GM21526 (cell line): ENCODE data around the gene RIOK2.
"Not testable (repeated sequence)": the region's sequence is repeated elsewhere in the genome, so short reads cannot be mapped to it uniquely, and the experiment has no call there.

Source experiments
- ATAC-seq: cut with Tn5 transposase; IDR thresholded peaks from one replicate; pipeline ENCODE4 v1.9.1; 2021; ENCODE audit warnings: moderate library complexity; ENCODE audit not compliant: unreplicated experiment, low FRiP score

Gene RIOK2

DNA sequence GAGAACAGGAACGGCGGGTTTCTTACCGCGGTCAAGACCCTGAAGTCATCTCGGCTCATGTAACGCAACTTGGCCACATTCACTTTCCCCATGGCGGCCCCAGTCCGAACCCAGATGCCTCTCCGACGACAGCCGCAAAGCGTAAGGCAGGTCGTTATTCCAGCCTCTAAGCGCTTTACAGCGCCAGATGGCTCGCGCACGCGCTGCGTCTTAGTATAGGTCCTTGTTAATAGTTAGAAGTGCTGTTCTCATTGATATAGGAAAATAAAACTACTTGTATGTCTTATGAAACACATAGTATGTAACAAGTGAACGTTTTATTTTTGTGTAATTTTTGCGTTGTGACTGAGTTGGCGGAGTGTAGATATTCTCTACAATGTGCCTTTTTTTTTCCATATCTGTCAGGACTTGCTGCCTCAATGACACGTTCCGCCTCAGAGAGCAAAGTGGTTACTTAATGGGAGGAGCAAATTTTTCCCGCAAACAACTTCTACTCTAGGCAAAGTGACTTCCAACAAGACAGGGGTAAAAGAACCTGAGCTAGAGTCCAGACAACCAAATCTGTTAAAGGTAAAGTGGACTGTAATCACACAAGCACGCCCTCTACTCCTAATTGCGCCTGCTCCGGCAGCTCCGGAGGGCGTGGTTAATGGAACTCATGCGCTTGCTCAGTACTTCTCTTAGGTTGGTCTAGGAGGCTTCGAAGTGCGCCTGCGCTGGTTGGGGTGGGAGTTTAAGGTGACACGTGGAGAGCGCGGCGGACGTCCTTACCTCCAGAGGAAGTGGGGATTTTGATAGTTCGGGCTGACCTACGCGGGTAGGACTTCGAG is at the start of gene RIOK2:
Gene RIOK2, minus strand, starts transcription at position 148 of the 830 bp plus-strand sequence. Its CDS starts 56 bp downstream, at position 92.
- ATAC-seq = peak; percentile 93

DNA sequence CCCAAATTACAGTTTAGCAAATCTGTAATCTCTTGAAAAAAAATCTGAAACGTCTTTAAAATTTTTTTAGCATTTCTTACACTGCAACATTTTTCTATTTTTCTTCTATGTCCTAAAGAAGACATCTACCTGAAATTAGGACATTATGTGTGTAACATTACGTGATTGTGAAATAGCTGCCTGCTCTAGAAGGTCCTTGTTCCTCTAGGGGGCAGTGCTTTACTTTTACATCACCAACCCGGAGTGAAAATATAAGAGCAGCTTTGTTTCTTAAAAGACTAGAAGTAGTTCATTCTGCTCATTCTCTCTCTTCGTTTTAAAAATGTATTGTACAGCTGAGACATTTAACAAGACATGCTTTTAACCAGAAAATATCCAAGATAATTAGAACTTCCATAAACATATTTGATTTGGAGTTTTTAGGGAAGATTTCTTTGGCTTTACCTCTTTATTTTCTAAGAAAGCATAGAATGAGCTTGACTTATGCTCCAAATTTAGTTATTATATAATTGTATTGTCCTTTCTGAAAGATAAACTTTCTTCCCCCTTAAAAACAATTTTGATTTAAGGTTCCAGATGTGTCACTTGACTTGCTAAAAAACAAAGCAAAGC is 48.1 kb upstream of the RIOK2 start:
- ATAC-seq = no peak

DNA sequence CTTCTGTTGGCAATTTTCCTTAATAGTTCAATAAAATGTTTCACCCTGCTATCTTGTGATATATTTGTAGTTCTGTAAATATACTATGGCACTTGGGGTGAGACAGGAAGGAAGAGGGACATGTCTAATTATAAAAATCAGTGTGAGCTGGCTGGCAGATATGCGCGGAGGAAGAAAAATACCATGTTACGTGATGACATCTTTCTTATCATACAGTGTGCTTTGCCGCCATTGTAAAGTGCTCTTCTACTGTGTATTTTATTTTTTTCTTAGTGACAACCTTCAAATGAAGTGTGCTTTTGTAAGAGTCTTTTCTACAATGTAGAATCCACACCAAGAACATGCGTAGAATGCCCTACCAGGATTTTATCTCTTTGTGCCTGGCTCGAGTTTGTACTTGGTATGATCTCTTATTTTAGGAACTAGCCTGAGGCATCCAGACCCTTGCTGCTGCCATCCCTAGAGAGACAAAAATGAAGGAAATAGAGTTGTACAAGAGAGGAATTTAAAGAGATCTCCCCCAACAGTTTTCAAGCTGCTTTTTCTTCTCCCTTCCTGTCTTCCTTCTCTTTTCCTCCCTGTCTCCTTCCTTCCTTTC is 46.7 kb upstream of the RIOK2 start:
- ATAC-seq = no peak

DNA sequence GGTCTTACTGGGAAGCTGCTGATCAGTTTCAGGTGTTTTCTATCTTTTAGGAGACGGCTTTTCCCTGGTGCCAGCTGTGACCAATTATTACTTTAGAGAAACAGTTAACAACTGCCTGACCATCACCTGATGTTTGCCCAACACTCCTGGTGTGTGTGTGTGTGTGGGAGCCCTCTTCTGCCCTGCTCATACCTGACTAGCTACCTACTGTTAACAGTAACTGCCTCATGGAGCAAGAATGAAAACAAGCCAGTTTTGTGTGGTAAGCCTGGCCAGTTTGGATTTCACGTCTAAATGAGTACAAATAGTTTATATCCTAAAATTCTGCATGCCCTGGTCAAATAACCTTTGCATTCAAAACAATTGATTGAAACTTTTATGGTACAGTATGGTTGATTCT is 46.1 kb upstream of the RIOK2 start:
- no peak for ATAC-seq

DNA sequence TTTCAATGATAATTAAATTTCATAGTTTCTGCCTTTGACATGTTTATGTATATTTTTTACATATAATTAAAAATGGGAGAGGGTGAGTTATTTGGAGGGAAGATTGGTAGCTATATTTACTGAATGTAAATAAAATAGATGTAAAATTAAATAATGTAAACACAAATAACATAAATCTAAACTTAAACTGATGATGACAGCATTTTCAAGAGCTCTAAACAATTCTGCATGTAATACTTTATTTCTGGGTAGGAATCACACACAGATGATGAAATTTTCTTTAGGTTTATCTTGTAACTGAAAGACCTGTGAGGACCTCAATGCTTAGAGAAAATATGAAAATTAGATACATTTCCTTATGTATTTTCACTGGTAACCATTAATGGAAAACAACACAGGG is 42.2 kb upstream of the RIOK2 start:
- no peak for ATAC-seq

- ATAC-seq = no peak
Observed at GRCh38 chr5:97224112-97224750, 41.2 kb upstream of the RIOK2 start.

- ATAC-seq = no peak
Observed at GRCh38 chr5:97223596-97223995, 40.5 kb upstream of the RIOK2 start.

DNA sequence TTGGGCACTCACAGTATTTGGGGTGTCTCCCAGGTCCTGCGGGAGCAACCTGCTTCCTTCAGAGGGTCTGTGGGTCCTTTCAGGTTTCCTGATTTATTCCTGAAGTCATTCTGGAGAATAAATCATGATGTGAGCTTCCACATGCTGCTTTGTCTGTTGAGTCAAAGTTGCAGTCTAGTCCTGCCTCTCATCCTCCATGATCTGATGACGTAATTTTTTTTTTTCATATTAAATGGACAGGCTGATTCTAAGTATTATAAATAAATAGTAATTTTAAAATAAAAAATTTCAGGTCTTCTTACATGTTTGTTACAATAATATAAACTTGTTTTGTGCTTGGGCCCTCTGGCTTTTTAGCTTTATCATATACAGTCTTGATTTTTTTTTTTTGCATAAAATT is 26.3 kb upstream of the RIOK2 start:
- no peak for ATAC-seq

- no peak for ATAC-seq
Observed at GRCh38 chr5:97208714-97209113, 25.7 kb upstream of the RIOK2 start.

- no peak for ATAC-seq
Observed at GRCh38 chr5:97208184-97208713, 25.2 kb upstream of the RIOK2 start.

DNA sequence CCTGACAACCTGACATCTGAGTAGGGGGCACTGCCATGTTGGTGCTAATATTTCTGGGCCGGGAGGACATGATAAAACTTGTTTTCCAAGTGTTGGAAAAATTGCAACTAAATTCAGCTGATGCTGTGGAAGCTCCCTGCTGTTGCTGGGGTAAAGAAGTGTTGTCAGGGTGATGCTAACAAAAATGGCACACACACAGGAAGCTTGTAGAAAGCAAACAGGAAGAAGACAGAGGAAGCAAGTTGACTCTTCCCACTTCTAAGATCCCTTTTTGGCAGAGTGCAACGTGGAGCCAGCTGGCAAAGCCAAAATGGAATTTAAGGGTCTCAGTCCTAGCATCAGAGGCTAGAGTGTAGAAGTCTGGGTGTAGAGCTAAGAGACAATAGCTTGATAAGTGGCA is 11.3 kb upstream of the RIOK2 start:
- ATAC-seq = no peak

DNA sequence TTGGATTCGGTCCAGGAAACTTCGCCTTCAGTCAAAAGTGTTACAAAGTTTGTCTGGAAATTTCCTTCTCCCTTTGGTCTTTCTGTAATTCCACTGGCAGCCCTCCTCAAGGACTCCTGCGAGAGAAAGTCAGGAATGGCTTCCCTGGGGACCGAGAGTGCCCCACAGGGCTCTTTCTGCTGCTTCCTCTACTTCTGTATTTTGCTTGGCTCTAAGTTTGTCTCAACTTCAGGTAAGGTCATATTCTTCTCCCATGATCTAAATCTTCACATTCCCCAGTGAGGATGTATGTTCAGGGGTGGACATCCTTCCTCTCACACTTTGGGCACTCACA is 10.3 kb upstream of the RIOK2 start:
- ATAC-seq = no peak

DNA sequence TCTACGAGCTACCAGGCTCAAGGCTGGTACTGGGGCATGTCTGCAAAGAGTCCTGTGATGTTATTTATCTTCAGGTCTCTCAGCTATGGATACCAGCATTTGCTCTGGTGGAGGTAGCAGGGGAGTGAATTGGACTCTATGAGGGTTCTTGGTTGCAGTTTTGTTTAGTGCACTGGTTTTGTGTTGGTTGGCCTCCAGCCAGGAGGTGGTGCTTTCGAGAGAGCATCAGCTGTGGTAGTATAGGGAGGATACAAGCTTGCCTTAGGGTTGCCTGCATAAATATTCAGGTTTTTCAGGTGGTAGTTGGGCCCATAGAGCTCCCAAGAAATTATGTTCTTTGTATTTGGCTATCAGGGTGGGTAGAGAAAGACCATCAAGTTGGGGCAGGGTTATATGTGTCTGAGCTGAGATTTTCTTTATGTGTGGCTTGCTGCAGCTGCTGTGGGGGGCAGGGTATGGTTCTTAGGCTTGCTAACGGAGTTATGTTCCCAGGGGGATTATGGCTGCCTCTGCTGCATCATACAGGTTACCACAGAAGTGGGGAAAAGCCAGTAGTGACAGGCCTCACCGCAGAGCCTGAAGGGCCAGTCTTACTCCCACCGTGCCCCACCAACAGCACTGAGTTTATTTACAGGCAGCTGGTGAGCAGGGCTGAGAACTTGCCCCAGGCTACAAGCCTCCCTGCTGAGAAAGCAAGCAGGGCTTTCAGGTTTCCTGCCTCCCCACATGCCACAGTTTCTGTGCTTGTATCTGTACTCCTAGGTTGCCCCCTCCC is 9.7 kb upstream of the RIOK2 start:
- peak; percentile 69 for ATAC-seq

- no peak for ATAC-seq
Observed at GRCh38 chr5:97191893-97192292, 8.8 kb upstream of the RIOK2 start.

DNA sequence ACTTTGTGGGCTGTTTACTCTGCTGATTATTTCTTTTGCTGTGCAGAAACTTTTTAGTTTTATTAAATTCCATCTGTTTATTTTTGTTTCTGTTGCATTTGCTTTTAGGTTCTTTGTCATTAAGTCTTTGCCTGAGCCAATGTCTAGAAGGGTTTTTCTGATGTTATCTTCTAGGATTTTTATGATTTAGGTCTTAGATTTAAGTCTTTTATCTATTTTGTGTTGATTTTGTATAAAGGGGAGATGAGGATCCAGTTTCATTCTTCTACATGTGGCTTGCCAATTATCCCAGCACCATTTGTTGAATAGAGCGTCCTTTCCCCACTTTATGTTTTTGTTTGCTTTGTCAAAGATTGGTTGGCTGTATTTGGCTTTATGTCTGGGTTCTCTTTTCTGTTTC is 6.5 kb upstream of the RIOK2 start:
- ATAC-seq = not testable (repeated sequence)

GRCh38 chr5:97183930-97184213 is 825 bp upstream of the RIOK2 start:
- ATAC-seq = no peak

GRCh38 chr5:97182571-97183099 is 412 bp downstream of the RIOK2 start:
- no peak for ATAC-seq

DNA sequence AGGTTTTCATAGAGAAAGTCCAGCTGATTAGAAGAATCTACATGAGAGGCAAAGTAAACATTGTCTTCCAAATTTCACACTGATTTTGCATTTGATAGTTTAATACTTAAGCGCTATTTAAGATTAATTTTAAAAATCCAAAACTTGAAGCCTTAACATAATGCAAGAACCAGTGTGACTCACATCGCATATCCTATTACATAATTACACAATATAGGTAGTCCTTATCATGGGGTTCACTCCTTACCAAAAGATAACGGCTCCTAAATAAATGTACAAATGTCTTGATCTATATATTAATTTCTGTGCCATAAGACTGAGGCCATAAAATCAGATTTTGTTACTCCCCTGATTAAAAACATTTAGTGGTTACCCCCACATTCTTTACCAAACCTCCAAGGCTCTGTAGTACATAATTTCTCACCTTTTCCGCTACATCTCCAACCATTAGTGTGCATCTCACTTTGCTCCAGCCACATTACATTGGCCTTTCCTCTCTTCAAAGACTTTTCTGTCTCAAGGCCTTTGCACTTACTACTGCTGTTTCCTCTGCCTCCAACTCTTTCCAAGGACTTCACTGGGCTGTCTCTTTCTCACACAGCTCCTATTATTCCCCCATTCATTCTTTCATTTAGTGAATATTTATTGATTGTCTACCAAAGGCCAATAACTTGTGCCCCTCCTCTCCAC is 1.0 kb downstream of the RIOK2 start:
- ATAC-seq = no peak

DNA sequence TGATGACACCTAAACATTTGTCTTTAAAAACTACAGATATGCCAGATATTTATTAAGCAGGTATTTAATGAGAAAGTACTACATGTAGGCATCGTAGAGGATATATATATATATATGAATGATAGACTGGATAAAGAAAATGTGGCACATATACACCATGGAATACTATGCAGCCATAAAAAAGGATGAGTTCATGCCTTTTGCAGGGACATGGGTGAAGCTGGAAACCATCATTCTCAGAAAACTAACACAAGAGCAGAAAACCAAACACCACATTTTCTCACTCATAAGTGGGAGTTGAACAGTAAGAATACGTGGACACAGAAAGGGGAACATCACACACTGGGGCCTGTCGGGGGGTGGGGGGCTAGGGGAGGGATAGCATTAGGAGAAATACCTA is 3.6 kb downstream of the RIOK2 start:
- ATAC-seq = not testable (repeated sequence)

- no peak for ATAC-seq
Observed at GRCh38 chr5:97172227-97172626, 10.8 kb downstream of the RIOK2 start.
